SK-N-MC (cell line): Measurements from ENCODE around the gene OLIG3.

Experiments
- DNase-seq: peaks from one replicate; pipeline ENCODE4 v3.0.0-alpha.2; 2011; ENCODE audit warnings: low read depth, low spot score
- H3K27ac ChIP-seq: fragments of 200-600 bp; sonication (generic); 2 replicates; pipeline ENCODE4 v1.5.1; 2016; ENCODE audit warnings: mixed run types
- H3K36me3 ChIP-seq: fragments of 200-600 bp; sonication (generic); 2 replicates; pipeline ENCODE4 v1.6.1; 2017; ENCODE audit warnings: antibody characterized with exemption, low read length, mixed read lengths; ENCODE audit not compliant: insufficient read depth
- H3K4me3 ChIP-seq: fragments of 200-600 bp; sonication (generic); 2 replicates; pipeline ENCODE4 v1.5.1; 2016
- H3K9ac ChIP-seq: fragments of 200-600 bp; sonication (generic); 2 replicates; pipeline ENCODE4 v1.8.0; 2017; ENCODE audit warnings: mixed run types, mixed read lengths; ENCODE audit not compliant: insufficient read length
- H3K9me3 ChIP-seq: fragments of 200-600 bp; sonication (generic); 2 replicates; pipeline ENCODE4 v1.6.1; 2017; ENCODE audit warnings: low read depth, mild to moderate bottlenecking, antibody characterized with exemption, low read length, moderate library complexity, mixed read lengths
- EZH2 ChIP-seq: fragments of 200-600 bp; sonication (generic); IDR thresholded peaks from one replicate; pipeline ENCODE4 v1.6.1; 2017; ENCODE audit warnings: antibody characterized with exemption
- FOXP2 ChIP-seq: optimal IDR thresholded peaks from 2 replicates; pipeline ENCODE3; 2011; ENCODE audit warnings: mild to moderate bottlenecking, moderate library complexity; ENCODE audit not compliant: insufficient read depth; ENCODE audit errors: extremely low read length, control extremely low read depth
- POLR2AphosphoS5 ChIP-seq: IDR thresholded peaks from 2 replicates; pipeline ENCODE4 v1.6.1; 2012; ENCODE audit warnings: mild to moderate bottlenecking, low read depth, low read length, borderline replicate concordance

The OLIG3 gene

DNA sequence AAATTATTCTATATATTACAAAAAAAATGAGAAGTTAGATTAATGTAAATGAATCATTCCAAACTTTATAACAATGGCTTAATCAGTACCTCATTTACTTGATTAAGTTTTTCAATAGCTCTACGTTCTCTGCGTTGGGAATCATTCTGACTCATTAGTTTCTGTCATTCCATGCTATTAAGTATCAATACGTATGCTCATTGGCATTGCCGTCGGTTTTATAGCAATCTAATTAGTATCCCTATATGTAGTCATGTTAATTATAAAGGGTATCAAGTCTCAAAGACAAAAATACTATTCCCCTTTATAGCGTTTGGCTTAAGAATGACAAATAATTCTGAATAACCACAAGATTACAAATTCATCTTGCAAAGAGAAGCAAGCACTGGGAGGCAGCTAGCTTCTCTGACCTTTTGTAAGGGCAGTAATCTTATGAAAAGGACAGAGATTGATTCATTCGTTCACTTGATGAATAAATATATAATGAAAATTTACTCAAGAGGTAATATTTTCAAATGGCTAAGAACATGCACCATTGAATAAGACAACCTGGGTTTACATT, 41.8 kb downstream of the OLIG3 start:
- H3K27ac ChIP-seq: peak overlapping the region; percentile 7; the same call in 1 of the 2 replicates
- TF ChIP-seq FOXP2 (no peak), POLR2AphosphoS5 (no peak), EZH2 (no peak)
- H3K9ac ChIP-seq: no peak overlapping the region
- no peaks in the 10 kb centered on the region for H3K36me3 ChIP-seq
- no peak for DNase-seq
- H3K9me3 ChIP-seq: no peaks in the 10 kb centered on the region
- H3K4me3 ChIP-seq: no peak overlapping the region

DNA sequence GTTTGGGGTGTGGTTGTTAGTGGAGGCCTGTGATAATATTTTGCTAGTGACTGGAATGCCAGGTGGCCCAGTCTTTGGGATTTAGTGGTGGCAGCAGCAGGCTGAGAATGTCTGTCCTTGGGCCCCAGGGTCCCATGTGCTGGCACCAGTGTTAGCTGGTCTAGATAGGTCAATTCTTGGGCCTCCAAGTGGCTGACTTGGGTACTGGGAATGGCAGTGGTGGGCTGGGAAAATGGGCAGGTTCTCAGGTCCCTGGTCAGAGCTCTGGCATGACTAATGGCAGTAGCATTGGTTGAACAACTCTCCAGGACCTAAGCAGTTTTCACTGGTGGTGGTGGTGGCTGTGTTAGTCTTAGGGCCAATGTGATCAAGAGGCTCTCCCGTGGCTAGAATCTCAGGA, 50.3 kb downstream of the OLIG3 start:
- no peak overlapping the region for H3K9ac ChIP-seq
- DNase-seq: no peak
- TF ChIP-seq FOXP2: no peak
- no peak for TF ChIP-seq EZH2
- no peaks in the 10 kb centered on the region for H3K36me3 ChIP-seq
- H3K9me3 ChIP-seq: no peaks in the 10 kb centered on the region
- H3K4me3 ChIP-seq: no peak overlapping the region
- no peak overlapping the region for H3K27ac ChIP-seq
